Measurements from ENCODE around the gene THSD7B. TPM values are rescaled to one million over a fixed set of nuclear protein-coding genes. Genes with fewer than 3 reads are reported as not detected.

THSD7B gene
- total RNA-seq, 4 donors from 2014 or later: under 0.01 to 0.29 (median 0.03) TPM

DNA sequence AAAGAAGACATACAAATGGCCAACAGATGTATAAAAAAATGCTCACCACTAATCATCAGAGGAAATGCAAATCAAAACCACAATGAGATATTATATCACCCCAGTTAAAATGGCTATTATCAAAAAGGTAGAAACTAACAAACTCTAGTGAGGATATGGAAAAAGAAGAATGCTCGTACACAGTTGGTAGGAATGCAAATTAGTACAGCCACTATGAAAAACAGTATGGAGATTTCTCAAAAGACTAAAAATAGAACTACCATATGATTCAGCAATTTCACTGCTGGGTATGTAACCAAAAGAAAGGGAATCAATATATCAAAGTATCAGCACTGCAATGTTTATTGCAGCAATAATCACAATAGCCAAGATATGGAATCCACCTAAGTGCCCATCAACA, 679.6 kb downstream of the THSD7B start:
- no peaks in the 10 kb centered on the region for H3K36me3 ChIP-seq
- TF ChIP-seq, protein P1, sequence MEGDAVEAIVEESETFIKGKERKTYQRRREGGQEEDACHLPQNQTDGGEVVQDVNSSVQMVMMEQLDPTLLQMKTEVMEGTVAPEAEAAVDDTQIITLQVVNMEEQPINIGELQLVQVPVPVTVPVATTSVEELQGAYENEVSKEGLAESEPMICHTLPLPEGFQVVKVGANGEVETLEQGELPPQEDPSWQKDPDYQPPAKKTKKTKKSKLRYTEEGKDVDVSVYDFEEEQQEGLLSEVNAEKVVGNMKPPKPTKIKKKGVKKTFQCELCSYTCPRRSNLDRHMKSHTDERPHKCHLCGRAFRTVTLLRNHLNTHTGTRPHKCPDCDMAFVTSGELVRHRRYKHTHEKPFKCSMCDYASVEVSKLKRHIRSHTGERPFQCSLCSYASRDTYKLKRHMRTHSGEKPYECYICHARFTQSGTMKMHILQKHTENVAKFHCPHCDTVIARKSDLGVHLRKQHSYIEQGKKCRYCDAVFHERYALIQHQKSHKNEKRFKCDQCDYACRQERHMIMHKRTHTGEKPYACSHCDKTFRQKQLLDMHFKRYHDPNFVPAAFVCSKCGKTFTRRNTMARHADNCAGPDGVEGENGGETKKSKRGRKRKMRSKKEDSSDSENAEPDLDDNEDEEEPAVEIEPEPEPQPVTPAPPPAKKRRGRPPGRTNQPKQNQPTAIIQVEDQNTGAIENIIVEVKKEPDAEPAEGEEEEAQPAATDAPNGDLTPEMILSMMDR (IDR thresholded peaks at IDR 0.05): no peak
- TF ChIP-seq EP300 (IDR thresholded peaks at IDR 0.05): no peak
- no peak for TF ChIP-seq POLR2AphosphoS5 (IDR thresholded peaks at IDR 0.05)
- no peak for TF ChIP-seq POLR2A (IDR thresholded peaks at IDR 0.05; ENCODE audit: low read depth)
- H3K27me3 ChIP-seq: no peaks in the 10 kb centered on the region
- no peak for DNase-seq (ENCODE audit: extremely low spot score)
- H3K4me1 ChIP-seq: no peaks in the 10 kb centered on the region
- no peak overlapping the region for H3K27ac ChIP-seq (replicated peaks in 1 of 4)
- WGBS: 83% methylated on average over 1 of the region's 1 CpG
- H3K9me3 ChIP-seq: peaks cover 0 to 5% (median 0%) of the 10 kb centered on the region in 4 donors
- intact Hi-C loops (cut with DNase I): no loop called here
- H3K4me3 ChIP-seq: no peak overlapping the region

DNA sequence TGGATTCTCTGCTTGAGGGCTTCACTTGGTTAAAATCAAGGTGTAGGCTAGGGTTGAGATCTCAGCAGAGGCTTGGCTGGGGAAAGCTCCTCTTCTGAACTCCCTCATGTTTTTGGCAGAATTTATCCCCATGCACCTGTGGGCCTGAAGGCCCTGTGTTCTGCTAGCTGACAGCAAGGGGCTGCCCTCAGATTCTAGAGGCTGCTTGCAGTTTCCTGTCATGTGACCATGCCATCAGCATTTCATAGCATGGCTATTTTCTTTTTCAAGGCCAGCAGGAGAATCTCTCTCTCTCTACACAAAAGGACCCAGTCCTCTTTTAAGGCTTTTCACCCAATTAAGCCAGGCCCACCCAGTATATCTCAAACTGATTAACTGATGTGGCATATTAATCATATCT, 684.1 kb downstream of the THSD7B start:
- Histone ChIP-seq H3K9me3 (peaks cover 0 to 5% (median 0%) of the 10 kb centered on the region in 4 donors), H3K4me1 (no peaks in the 10 kb centered on the region), H3K36me3 (no peaks in the 10 kb centered on the region), H3K27me3 (no peaks in the 10 kb centered on the region), H3K4me3 (no peak overlapping the region), H3K27ac (replicated peaks in 1 of 4) (no peak overlapping the region)
- TF ChIP-seq EP300 (IDR thresholded peaks at IDR 0.05) (no peak), POLR2AphosphoS5 (IDR thresholded peaks at IDR 0.05) (no peak), POLR2A (IDR thresholded peaks at IDR 0.05; ENCODE audit: low read depth) (no peak)
- TF ChIP-seq, protein P1 (IDR thresholded peaks at IDR 0.05): no peak
- intact Hi-C loops (cut with DNase I): no loop called here
- no peak for DNase-seq (ENCODE audit: extremely low spot score)

GRCh38 chr2:137454886-137455285, 689.5 kb downstream of the THSD7B start:
- TF ChIP-seq, protein P1 (IDR thresholded peaks at IDR 0.05): no peak
- TF ChIP-seq POLR2A (IDR thresholded peaks at IDR 0.05; ENCODE audit: low read depth) (no peak), POLR2AphosphoS5 (IDR thresholded peaks at IDR 0.05) (no peak), EP300 (IDR thresholded peaks at IDR 0.05) (no peak)
- WGBS: 50% methylated on average over 2 of the region's 2 CpGs
- intact Hi-C loops (cut with DNase I): no loop called here

DNA sequence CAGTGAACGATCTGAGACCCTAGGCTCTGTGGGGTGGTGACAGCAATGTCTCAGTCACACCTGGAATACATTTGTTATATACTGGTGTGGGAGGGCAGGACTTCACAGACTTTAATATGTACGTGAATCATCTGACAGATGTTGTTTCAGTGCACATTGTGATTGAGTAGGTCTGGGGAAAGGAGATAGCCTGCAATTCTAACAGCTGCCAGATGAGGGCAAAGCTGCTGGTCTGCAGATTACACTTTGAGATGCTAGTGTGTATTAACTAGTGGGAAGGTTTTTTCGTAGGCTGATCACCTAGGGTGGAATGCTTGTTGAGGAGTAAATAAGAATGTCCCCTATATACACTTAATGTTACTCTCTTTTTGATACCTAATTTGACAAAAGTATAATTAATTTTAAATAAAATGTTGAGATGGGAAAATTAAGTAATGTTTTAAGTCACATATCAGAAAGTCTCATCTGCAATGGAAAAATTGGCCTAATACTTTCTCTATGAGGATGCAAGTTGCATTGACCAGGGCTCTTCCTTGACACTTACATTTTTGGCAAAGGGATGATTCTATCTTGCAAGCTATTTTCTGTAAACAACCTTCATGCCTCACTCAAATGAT, 702.0 kb downstream of the THSD7B start:
- H3K27ac ChIP-seq (replicated peaks in 1 of 4): no peak overlapping the region
- H3K36me3 ChIP-seq: no peaks in the 10 kb centered on the region
- intact Hi-C loops (cut with DNase I): loop anchor here (5.0 kb wide), 1 partner anchor 370 kb away; no protein-coding TSS in a partner anchor
- H3K27me3 ChIP-seq: no peaks in the 10 kb centered on the region
- TF ChIP-seq EP300 (IDR thresholded peaks at IDR 0.05) (no peak), POLR2A (IDR thresholded peaks at IDR 0.05; ENCODE audit: low read depth) (no peak), POLR2AphosphoS5 (IDR thresholded peaks at IDR 0.05) (no peak)
- TF ChIP-seq, protein P1 (IDR thresholded peaks at IDR 0.05): peak; percentile 46 to 69 (median 47)
- no peak overlapping the region for H3K4me3 ChIP-seq
- H3K4me1 ChIP-seq: no peaks in the 10 kb centered on the region
- no peak for DNase-seq (ENCODE audit: extremely low spot score)
- 29% methylated on average over 3 of the region's 3 CpGs for WGBS
- no peaks in the 10 kb centered on the region for H3K9me3 ChIP-seq

More at GRCh38 chr2:137454886-137455285, 689.5 kb downstream of the THSD7B start:
- Histone ChIP-seq H3K36me3 (no peaks in the 10 kb centered on the region), H3K9me3 (peaks cover 0 to 6% (median 2%) of the 10 kb centered on the region in 4 donors), H3K4me3 (no peak overlapping the region), H3K4me1 (no peaks in the 10 kb centered on the region), H3K27me3 (no peaks in the 10 kb centered on the region), H3K27ac (replicated peaks in 1 of 4) (no peak overlapping the region)
- no peak for DNase-seq (ENCODE audit: extremely low spot score)

DNA sequence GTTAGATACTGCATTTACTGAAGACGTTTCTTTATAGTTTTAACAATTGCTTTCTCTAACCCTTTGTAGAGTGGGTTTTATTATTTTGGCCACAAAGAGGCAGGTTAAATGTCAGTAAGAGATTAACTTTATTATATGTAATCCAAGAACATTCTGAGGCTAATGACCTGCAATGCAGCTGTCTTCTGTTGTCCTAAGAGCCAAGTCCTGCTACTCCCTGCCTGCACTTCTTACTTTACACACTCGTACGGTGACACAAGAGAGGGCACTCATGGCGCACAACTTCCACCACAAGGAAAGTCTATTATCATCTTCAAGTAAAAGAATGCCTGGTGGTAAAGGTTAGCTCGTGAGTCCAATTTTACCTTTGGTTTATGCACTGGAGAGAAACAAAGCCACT, 727.9 kb downstream of the THSD7B start:
- Histone ChIP-seq H3K4me1 (no peaks in the 10 kb centered on the region), H3K27ac (replicated peaks in 1 of 4) (no peak overlapping the region), H3K27me3 (no peaks in the 10 kb centered on the region), H3K4me3 (no peak overlapping the region), H3K9me3 (no peaks in the 10 kb centered on the region), H3K36me3 (no peaks in the 10 kb centered on the region)
- intact Hi-C loops (cut with DNase I): no loop called here
- no peak for DNase-seq (ENCODE audit: extremely low spot score)
- TF ChIP-seq, protein P1 (IDR thresholded peaks at IDR 0.05): no peak
- no peak for TF ChIP-seq EP300 (IDR thresholded peaks at IDR 0.05)
- TF ChIP-seq POLR2A (IDR thresholded peaks at IDR 0.05; ENCODE audit: low read depth): no peak
- TF ChIP-seq POLR2AphosphoS5 (IDR thresholded peaks at IDR 0.05): no peak
- 67% methylated on average over 5 of the region's 5 CpGs for WGBS

All from esophagus muscularis mucosa (tissue), 4 donors.